Measurements from ENCODE around the gene TMEM185B.
"Not testable (repeated sequence)": the region's sequence is repeated elsewhere in the genome, so short reads cannot be mapped to it uniquely, and the experiment has no call there.

The TMEM185B gene

DNA sequence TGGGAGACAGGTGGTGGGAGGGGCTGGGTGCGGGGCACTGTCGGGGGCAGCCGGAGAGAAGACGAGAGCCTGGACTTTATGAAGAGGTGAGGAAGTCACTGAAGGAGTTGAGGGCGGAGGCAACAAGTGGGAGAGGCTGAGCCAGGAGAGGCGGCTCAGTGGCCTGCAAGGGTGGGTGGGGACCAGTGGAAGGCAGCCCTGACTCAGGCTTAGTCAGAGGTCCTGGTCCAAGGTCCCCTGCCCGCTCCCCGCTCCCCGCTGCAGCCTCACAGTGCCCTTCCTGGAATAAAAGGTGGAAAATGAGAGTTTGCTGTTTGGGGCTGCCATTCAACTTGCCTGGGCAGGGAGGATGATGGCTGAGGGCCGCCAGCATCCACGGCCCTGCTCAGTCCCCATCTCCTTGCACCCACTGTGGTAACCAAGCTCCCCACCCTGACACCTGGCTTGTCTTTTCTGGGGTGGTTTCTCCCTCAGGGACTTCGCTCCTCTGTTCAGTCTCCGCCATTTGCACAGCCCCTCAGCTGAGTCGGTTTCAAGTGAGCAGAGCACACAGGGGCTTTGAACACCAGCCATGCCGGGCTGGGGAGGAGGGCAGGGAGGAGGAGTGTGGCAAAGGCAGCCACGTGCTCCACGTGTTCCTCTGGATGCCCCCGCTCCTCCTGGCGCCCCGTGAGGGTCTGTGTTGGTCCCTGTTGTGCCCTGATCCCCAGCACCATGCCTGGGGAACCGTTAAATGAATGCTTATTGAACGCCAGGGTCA is 15.7 kb upstream of the TMEM185B start:
- H3K4me3 ChIP-seq (ENCODE audit: low read depth, low read length), result no peak overlapping the region
- no peak for TF ChIP-seq CTCF (IDR thresholded peaks at IDR 0.05; ENCODE audit: borderline replicate concordance, insufficient read depth, low read depth, low read length)

DNA sequence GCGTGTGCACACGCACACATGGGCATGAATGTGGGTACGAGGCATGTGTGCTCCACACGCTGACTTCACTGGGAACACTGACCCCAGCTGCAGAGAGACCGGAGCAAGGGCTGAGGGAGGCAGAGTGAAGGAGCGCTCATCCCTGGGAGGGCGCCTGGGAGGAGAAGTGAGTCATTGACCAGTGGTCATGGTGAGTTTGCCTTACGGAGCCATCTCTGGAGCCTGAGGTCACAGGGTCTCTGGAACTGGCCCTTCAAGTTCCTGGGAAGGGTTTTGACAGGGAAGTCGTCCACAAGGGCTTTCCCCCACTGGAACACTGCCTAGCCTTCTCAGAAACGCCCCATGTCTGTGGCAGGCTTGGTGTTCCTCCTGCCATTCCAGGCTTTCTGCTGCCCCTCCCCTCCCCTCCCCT is 14.3 kb upstream of the TMEM185B start:
- TF ChIP-seq CTCF (IDR thresholded peaks at IDR 0.05; ENCODE audit: borderline replicate concordance, insufficient read depth, low read depth, low read length), result no peak
- no peak overlapping the region for H3K4me3 ChIP-seq (ENCODE audit: low read depth, low read length)

DNA sequence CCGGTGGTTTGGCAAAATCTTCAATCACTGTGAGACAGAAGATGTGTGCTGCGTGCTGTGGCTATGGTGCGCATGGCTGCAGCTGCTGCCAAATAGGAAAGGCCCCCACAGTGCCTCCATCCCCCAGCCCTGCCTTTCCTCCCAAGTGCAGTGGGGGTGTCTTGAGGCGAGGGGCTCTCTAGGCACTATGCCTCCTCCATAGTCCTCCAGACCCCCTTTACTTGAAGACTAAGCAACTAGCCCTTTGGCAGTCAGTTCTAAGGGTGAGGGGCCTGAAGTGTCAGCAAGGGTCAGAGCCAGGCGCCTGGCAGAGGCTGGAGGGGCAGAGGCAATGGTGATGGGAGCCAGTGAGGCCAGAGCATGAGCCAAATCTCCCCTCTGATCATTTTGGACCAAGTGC is 13.6 kb upstream of the TMEM185B start:
- no peak for TF ChIP-seq CTCF (IDR thresholded peaks at IDR 0.05; ENCODE audit: borderline replicate concordance, insufficient read depth, low read depth, low read length)

GRCh38 chr2:120236316-120236715 is 13.1 kb upstream of the TMEM185B start:
- H3K4me3 ChIP-seq (ENCODE audit: low read depth, low read length), result no peak overlapping the region
- TF ChIP-seq CTCF (IDR thresholded peaks at IDR 0.05; ENCODE audit: borderline replicate concordance, insufficient read depth, low read depth, low read length), result no peak

More for the DNA sequence above, 13.6 kb upstream of the TMEM185B start:
- H3K4me3 ChIP-seq (ENCODE audit: low read depth, low read length), result no peak overlapping the region

GRCh38 chr2:120235681-120236080 is 12.5 kb upstream of the TMEM185B start:
- no peak for TF ChIP-seq CTCF (IDR thresholded peaks at IDR 0.05; ENCODE audit: borderline replicate concordance, insufficient read depth, low read depth, low read length)
- H3K4me3 ChIP-seq (ENCODE audit: low read depth, low read length), result no peak overlapping the region

- H3K4me3 ChIP-seq (ENCODE audit: low read depth, low read length), result not testable (repeated sequence)
These were observed 12.0 kb upstream of the TMEM185B start for GRCh38 chr2:120235158-120235557.

DNA sequence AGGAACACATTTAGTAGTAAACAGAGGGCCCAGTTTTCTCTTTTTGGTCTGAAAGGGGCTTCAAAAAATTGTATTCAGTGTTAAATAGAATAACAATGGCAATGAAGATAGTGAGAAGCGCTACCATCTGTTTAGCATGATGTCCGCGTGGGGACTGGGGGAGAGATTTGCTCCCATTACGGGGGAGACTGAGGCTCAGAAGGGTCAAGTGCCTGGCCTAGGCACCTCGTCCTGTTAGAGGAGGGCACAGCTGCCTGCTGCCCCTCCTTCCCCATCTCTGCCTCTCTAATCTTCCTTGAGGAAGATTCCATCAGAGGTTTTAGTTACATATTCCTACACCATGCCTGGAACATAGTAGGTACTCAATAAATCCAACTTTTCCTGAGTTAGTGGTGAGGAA is 10.1 kb upstream of the TMEM185B start:
- no peak overlapping the region for H3K4me3 ChIP-seq (ENCODE audit: low read depth, low read length)
- no peak for TF ChIP-seq CTCF (IDR thresholded peaks at IDR 0.05; ENCODE audit: borderline replicate concordance, insufficient read depth, low read depth, low read length)

All from GM12875 (cell line).